NCI-H510A treated with DMSO at 0.1 percent for 48 hours (cell line): ENCODE results near the gene PDZD2.
"Not testable (repeated sequence)": the region's sequence is repeated elsewhere in the genome, so short reads cannot be mapped to it uniquely, and the experiment has no call there.

Experiments
- DNase-seq: peaks from one replicate; lab custom pipeline; 2025; lab: John Stamatoyannopoulos, UW

Gene PDZD2

DNA sequence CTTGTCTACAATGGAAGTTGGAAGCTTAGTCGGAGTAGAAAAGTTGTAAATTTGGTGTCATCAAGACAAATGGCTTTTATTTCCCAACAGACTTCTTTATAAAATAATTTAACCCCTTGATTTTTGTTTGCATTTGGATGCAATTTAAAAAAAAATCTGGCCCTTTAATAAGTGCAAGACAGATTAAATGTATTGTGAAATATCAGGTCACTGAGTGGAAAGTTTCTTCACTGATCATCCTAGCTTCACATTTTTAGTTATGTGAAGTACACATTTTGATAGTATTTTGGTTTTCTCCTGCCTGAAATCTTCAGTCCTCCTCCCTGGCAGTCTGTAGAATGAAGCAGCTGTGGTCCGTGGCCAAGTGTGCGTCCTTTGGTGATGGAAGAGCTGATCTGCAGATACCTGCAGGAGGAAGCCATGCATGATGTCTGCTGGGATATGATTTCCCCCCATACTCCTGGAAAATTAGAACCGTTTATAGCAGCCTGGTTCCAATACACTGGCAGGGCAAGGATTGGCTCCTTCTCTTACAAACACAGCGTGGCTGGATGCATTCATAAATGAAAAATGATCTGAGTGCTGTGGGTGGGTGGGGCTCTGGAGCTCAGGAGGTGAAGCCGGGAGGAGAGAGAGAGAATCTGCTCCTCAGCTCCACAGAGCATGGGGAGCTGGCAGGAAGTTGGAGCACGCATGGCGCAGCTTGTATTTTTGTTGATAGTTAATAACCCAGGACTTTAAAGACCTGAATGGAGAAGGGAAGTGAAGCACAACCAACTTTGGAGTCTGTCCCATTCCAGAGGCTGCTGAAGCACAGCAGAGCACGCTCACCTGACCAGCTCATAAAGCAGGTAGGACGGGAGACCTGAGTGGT, 296.8 kb downstream of the PDZD2 start:
- DNase-seq: no peak

- no peak for DNase-seq
These were observed 297.8 kb downstream of the PDZD2 start for GRCh38 chr5:31936683-31937082.

GRCh38 chr5:31937226-31937625, 298.3 kb downstream of the PDZD2 start:
- DNase-seq: no peak

DNA sequence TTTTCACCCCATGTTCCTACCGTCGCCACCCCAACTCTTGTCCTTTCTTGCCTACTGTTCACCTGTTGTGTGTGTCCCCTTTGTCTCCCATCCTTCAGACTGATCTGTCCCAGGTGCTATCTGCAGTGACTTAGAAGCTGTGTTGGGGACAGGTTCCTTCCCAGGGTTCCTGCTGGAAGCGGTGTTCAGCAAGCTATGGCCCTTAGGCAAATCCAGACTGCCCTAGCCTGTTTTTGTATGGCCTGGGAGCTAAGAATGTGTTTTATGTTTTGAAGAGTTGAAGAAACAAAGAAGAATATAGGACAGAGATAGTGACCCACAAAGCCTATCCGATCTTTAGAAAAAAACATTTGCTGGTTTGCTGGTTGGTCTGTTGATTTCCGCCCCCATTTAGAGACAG, 298.8 kb downstream of the PDZD2 start:
- DNase-seq: no peak

- DNase-seq: no peak
These were observed 300.2 kb downstream of the PDZD2 start for GRCh38 chr5:31939151-31939550.

- no peak for DNase-seq
These were observed 302.3 kb downstream of the PDZD2 start for GRCh38 chr5:31941151-31941755.

GRCh38 chr5:31942546-31942945, 303.6 kb downstream of the PDZD2 start:
- no peak for DNase-seq

DNA sequence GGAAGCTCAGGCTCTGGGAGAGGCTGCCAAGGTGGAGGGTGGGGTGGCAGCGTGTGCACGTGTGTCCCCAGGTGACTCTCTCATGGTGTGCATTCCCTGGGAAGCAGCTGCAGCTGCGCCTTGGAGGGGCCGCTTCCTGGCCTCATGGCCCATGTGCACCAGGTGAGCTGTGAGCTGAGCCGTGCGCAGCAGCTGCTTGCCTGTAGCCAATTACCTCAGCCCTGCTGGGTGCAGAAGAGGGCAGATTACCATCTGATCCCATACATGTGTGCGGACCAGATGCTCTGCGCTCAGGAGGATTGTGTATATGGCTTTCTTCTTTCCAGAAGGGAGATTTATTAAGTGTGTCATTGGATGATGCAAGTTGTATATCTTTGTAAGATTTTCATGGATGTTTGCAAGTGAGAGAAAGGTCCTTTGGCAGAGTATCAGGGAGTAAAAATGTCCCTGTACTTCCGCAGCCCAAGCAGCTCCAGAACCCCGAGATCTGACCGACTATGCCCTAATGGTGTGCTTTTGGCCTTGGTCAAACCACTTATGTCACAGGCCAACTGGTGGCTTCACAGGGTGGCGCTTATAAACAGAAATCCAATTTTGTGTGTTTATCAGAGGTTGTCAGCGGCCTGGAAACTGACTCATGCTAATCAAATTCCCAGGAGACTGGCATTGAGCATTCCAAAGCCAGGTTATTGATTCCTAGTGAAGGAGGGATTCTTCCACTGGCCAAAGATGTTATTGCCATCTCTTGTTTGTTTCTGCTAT, 305.9 kb downstream of the PDZD2 start:
- no peak for DNase-seq

- DNase-seq: no peak
These were observed 309.1 kb downstream of the PDZD2 start for GRCh38 chr5:31948006-31948405.

DNA sequence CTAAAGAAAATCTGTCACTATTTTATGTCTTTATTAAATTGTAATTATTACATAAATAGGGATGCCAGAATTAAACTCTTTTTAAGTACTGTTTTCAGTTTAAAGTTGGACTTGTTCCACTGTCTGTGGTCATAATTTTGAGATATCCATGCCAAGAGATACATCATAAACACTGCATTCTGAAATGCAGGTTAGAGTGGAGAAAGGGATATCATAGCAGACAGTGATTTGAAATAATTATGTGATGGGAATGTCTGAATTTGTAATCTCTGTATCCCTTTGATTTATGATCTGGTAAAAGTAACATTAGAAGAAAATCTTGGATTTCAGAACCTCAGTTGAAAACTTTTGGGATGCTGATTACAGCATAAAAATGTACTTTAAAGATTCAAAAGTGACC, 313.1 kb downstream of the PDZD2 start:
- no peak for DNase-seq

GRCh38 chr5:31954091-31954490, 315.2 kb downstream of the PDZD2 start:
- no peak for DNase-seq

DNA sequence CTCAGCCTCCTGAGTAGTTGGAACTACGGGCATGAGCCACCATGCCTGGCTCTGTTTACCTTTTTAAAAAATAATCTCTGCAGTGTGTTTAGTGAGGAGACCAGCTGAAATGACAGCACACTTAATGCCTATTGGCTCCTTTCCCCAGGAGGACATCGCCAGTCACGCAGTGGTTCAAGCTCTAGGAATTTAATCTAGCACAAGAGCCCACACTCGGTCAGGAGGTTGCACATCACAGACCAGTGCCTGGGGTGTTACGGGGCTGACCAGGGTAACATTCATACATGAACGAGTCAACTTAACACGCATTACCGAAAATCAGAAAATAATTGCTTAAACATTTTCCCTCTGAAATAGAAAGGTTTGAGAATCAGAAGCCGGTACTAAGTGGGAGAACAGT, 318.2 kb downstream of the PDZD2 start:
- DNase-seq: no peak

DNA sequence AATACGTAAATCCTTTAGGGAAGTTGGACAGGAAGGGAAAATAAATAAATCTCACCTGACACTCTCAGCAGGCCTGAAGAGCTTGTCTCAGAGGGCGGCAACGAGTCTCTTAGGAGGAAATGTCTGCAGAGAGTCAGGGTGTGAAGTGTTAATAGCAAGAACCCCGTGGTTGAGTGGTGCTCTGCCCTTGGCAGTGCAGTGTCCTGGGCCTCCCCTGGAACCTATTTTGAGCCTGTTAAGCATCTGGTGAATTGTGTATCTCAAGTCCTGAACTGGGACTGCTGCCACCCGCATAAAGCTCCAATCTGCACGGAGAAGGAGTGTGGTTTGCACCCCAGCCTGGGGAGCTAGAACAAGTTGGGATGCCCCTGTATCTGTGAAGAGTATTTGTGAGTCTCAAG, 323.4 kb downstream of the PDZD2 start:
- no peak for DNase-seq

- DNase-seq: no peak
These were observed 324.0 kb downstream of the PDZD2 start for GRCh38 chr5:31962871-31963307.

DNA sequence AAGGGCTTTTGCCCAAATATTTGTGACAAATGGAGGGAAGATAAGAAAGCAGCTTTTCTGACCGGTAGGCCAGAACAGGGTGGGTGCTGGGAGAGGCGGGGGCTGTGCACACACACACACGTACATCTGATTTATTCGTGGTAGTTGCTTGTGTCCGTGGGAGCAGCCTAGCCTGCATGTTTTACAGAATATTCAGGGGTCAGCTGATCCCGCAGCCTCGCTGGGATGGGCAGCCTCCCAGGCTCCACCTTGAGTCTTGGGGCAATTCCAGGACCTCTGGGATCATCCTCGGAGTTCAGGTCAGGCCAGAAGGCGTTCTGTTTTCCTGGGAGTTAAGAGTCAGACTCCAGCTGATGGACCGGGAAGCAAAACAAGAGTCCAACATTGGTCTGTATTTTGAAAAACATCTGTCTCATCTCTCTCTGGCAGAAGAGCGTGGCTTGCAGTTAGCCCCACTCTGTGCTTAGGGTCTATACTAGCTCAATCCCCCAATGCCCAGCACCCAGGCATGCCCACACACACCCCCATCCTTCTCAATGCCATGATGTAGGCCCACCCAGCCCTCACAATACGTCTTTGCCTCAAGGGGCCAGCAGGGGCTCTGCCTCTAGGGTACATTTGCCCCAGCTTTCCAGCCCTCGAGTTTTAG, 324.6 kb downstream of the PDZD2 start:
- DNase-seq: no peak

GRCh38 chr5:31964007-31964360, 325.1 kb downstream of the PDZD2 start:
- DNase-seq: no peak

DNA sequence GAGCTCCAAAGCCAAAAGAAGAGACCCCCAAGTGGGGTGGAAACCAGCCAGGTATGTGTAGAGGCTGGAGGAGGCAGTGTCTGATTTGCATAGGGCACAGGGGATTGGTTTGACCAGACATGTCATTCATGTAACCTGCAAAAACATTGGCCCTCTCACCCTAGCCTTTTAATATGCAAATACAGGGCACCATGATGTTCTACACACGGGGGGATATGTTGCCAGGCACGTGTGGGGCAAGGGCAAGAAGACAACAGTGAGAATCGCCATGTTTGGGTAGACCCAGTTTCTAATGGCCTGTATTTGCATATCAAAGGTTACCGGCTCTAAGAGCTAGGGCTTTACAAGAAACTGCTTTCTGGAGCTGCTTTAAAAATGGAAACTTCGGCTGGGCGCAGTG, 326.3 kb downstream of the PDZD2 start:
- DNase-seq: no peak

- no peak for DNase-seq
These were observed 328.0 kb downstream of the PDZD2 start for GRCh38 chr5:31966936-31967335.

DNA sequence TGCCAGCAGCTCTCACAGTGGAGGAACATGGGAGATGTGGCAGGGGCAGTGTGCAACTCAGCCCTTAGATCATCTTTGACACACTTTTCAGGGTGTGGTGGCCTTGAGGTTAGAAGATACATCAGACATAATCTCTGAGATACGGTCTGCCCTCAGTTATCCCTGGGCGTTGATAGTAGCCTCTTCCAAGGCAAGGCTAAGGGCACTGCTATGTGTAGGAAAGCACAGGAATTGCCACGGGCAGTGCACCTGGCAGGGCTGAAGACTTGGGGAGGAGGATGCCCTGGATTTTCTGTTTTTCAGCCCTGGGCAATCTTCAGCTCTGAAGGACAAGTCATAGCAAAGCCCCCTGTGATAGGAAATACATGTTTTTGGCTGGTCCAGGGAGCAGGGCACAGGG, 328.5 kb downstream of the PDZD2 start:
- DNase-seq: no peak

GRCh38 chr5:31972558-31972957, 333.6 kb downstream of the PDZD2 start:
- no peak for DNase-seq

DNA sequence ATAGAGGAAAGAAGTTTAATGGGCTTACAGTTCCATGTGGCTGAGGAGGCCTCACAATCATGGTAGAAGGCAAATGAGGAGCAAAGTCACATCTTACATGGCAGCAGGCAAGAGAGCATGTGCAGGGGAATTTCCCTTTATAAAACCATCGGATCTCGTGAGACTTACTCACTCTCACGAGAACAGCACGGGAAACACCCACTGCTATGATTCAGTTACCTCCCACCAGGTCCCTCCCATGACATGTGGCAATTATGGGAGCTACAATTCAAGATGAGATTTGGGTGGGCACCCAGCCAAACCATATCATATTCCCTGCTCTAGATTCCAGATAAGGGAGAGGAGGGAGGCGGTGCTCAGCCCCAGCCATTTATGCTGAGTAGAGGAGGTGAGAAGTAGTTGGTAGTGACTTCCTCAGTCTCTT, 336.3 kb downstream of the PDZD2 start:
- not testable (repeated sequence) for DNase-seq

DNA sequence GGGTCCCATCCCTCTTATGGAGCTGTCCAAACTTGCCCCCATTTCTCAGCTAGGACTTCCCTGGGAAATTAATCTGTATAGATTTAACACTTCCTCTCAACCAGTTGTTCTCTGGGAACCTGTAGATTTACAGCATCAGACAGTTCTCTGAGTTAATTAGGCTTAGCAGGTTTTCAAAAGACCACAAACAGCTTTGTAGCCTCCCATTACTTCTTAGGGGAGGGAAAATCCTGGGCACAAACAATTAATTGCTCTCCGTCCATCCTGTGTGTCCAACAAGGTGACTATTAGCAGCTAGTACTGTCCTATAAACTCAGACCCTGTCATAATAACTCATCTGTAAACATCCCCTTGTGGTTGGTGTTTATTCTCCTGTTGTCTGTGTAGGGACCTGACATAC, 337.2 kb downstream of the PDZD2 start:
- DNase-seq: no peak
